HuH-7 (cell line): ENCODE measurements around the gene C10orf71.

ENCODE experiments used
- DNase-seq: peaks from one replicate; pipeline ENCODE4 v3.0.0; 2011; ENCODE audit warnings: low spot score

Gene C10orf71

GRCh38 chr10:49335364-49335972, 36.5 kb downstream of the C10orf71 start:
- no peak for DNase-seq

GRCh38 chr10:49338604-49339003, 39.6 kb downstream of the C10orf71 start:
- no peak for DNase-seq

- DNase-seq, result no peak
Observed at GRCh38 chr10:49344840-49345239, 45.9 kb downstream of the C10orf71 start.

GRCh38 chr10:49347342-49347741, 48.4 kb downstream of the C10orf71 start:
- DNase-seq, result no peak

DNA sequence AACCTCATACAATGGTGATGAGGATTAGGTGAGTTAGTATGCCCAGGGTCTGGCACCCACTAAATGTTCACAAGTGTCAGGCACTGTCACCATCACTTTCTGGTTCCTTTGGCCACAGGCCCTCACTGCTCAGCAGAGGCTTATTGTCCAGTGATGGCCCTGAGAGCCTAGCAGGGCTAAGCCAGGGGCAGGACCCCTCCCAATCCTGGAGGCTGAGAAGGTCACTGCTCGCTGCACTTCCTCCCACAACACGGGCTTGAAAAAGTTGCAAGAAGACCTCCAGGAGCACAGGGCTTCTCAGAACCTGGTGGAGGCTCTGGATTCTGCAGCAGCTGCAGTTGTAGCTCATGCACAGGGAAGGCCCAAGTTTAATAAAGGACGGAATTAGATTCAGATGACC, 48.9 kb downstream of the C10orf71 start:
- no peak for DNase-seq

GRCh38 chr10:49348593-49348992, 49.6 kb downstream of the C10orf71 start:
- no peak for DNase-seq

DNA sequence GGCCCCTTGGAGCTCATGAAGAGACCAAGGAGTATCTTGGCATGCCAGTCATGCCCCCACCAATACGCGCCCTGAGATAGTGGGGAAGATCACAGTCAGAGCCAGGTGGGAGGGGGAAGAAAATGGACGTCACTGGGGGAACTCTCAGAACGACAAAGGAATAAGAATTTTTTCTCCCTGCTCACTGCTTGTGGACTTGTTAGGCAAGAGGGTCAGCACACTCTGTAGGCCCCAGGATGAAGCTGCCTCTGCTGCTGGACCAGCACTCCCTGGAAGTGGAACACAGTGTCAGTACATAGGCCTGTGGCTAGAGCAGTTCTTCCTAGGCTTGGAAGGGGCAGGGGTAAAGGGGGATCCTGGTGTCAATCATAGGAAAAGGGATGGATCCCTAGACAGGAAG, 50.4 kb downstream of the C10orf71 start:
- DNase-seq, result no peak

DNA sequence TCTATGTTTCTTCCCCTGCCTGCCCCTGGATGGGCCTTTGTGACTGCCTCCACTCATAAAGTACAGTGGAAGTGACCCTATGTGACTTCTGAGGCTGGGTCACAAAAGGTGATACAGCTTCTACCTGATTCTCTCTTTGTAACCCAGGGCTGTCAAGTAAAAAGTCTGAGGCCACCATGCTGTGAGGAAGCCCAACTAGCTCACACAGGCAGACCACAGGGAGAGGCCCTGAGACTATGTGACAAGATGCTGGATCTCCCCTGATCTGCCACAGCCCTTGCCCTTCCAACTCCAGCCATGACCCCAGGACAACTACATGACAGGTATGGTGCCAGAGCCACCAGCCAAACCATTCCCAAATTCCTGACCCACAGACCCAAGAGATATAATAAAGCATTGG, 51.2 kb downstream of the C10orf71 start:
- DNase-seq, result no peak

DNA sequence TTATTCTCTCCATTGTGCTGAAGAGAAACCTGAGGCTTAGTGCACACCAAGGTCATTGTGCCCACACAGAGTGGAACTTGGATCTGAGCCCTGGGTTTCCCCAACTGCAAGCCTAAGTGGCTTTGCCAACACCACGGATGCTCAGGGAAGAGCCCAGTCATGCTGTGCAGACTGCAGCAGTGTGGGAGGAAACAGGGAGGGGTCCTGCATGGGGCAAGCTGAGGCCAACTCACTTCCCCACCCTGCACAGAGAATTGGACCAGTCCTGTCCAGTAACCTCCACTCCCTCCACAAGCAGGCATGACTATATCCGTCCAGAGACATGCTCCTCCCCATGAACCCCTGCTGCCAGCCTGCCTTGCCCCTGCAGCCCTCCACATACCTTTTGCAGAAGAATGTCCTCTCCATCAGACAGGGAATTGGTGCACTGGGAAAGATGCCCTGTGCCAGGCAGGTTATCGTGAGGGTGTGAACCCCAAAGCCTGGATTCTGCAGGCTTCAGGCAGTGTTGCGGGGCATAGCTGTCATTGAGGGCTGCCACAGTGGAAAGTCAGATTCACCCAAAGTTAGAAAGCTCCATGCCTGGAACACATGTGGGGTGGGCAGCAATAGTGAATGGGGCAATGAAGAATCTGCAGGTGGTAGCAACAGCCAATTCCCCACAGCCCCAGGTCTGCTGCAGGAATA, 52.0 kb downstream of the C10orf71 start:
- no peak for DNase-seq

GRCh38 chr10:49351669-49352068, 52.7 kb downstream of the C10orf71 start:
- no peak for DNase-seq

DNA sequence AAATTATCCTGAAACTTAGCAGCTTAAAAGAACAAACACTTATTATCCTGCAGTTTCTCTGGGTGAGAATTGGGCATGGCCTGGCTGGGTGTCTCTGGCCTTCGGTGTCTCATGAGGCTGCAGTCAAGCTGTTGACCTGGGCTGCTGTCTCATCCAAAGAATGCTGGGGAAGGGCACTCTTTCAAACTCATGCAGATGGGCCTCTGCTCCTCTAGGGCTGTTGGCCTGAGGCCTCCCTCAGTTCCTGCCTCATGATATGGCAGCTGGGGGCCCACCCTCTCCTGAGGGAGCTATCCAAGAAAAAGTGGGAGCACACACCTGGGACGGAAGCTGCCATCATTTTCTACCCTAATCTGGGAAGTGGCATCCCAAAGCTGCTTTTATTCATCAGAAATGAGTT, 53.4 kb downstream of the C10orf71 start:
- no peak for DNase-seq

- no peak for DNase-seq
Observed at GRCh38 chr10:49353026-49353894, 54.3 kb downstream of the C10orf71 start.

GRCh38 chr10:49353895-49354566, 55.1 kb downstream of the C10orf71 start:
- DNase-seq, result no peak

GRCh38 chr10:49354593-49354992, 55.6 kb downstream of the C10orf71 start:
- DNase-seq, result no peak

DNA sequence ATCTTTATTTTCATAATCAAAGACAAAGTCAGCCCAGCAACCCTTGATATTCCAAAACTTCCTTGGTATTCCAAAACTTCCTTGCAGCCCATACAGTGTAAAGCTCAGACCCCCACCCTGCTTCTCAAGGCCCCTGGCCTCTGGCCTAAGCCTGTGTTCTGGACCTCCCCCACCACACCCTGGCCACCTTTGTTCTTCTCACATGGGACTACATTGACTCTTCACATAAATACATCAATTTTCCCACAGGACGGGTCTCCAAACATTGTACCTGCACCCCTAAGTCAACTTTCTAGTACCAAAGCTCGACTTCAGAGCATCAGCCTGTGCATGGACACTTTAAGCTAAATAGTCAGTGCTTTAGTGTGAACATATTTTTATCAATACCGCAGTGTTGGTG, 56.3 kb downstream of the C10orf71 start:
- no peak for DNase-seq

- DNase-seq, result no peak
Observed at GRCh38 chr10:49356181-49356580, 57.2 kb downstream of the C10orf71 start.

- no peak for DNase-seq
Observed at GRCh38 chr10:49356944-49357343, 58.0 kb downstream of the C10orf71 start.

- DNase-seq, result no peak
Observed at GRCh38 chr10:49357910-49358309, 58.9 kb downstream of the C10orf71 start.

DNA sequence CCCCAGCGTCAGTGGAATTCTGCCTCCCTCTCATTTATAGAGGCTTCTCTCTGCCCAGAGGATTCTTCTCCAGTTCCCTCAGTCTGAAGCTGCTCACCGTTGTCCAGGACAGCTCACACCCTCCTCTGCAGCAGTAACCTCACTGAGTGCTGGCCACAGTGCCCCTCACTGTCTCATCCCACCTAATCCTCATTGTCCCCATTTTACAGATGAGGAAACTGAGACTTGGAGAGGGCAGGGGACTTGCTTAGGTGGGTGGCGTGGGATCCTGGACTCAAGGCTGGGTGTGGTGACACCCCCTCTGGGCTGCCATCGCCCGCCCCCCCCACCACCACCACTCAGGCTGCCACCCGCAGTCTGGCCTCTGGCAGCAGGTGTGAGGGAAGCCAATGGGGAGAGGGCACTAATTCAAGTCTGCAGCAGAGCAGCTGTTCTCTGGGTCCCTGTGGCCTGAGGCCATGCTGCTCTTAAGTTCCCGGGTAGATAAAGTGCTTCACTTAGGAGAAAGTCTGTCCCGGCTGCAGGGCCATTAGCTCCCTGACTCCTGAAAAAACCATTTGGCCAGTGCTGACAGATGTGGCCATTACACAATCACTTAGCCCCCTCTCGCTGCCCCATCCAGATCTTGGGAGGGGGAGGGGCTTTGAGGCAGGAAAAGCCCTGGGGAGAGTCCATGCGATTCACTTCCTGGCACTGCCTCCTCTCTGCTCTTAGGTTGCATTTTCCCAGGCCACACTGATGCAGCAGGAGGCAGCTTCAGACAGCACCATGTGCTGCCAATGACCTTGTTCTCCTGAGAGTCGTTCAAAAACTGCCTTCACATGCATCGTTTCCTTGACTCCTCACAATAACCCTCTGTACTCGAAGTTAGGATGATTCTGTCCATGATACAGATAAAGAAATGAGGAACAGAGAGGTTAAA, 60.6 kb downstream of the C10orf71 start:
- no peak for DNase-seq

DNA sequence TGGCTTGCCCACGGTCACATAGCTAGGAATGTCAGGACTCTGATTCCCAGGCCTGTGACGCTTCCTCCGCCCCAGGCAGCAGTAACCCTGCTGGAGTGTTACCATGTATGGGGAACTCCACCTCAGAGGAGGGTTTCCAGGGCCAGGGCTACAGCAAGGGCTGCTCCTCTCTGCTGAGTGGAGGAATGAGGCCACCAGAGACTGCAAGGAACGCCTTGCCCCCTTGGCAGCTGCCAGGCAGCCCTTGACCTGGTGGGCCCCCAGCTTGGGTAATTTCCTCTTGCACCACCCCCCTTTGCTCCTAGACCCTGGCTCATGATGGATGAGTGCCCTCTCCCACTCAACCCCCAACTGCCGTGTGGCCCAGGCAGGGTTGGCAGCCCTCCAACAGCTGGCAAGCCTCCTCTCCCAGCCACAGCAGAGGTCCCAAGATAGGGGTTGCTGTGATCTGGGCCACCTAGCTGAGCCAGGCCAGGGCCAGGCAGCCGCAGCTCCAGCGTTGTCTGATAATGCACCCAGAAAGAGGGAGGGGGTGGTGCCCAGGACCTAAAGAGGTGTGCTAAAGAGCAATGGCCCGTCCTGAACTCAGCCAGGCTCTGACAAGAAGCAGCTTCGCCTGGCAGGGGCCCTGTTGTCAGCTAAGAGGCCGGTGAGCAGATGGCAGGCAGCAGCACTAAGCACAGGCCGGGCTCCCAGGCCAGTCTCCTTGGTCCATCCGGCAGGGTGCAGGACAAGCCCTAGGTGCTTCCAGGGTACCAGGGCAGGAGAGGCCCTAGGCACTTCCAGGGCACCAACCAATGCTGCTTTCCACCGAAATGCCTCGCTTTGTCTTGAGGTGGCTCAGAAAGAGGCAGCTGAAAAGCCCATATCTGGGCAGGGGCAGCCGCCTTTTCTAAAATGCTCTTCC, 61.6 kb downstream of the C10orf71 start:
- no peak for DNase-seq
